Measurements from ENCODE around the gene TCF7L1. TPM values are rescaled to one million over a fixed set of nuclear protein-coding genes. Genes with fewer than 3 reads are reported as not detected.

TCF7L1 gene
- polyA plus RNA-seq, 6 donors from 2014 or later, result 0.35 TPM; not detected in 5

GRCh38 chr2:85248773-85249509 lies 115.7 kb downstream of the TCF7L1 start:
- ATAC-seq (ENCODE audit: low read depth in 2 of 2), result no peak
- H3K4me1 Mint-ChIP-seq, result no peaks in the 10 kb centered on the region
- H3K27ac Mint-ChIP-seq, result peak overlapping the region in 2 of 6 donors; percentile 65 to 69
- H3K36me3 Mint-ChIP-seq, result no peaks in the 10 kb centered on the region
- no peak overlapping the region for H3K4me3 Mint-ChIP-seq
- H3K27me3 Mint-ChIP-seq, result peaks cover 8 to 12% (median 9%) of the 10 kb centered on the region in 3 donors
- no peak for DNase-seq
- H3K9me3 Mint-ChIP-seq, result no peaks in the 10 kb centered on the region

- ATAC-seq (ENCODE audit: low read depth in 2 of 2) (no peak), DNase-seq (no peak)
- Mint-ChIP-seq H3K4me3 (no peak overlapping the region), H3K27me3 (peaks cover 0 to under 1% (median 0%) of the 10 kb centered on the region in 3 donors), H3K4me1 (no peaks in the 10 kb centered on the region), H3K27ac (no peak overlapping the region), H3K9me3 (no peaks in the 10 kb centered on the region), H3K36me3 (no peaks in the 10 kb centered on the region)
Measured at GRCh38 chr2:85250045-85250444, 116.9 kb downstream of the TCF7L1 start.

- Mint-ChIP-seq H3K36me3 (no peaks in the 10 kb centered on the region), H3K4me3 (no peak overlapping the region), H3K4me1 (peaks cover 0 to 2% (median 0%) of the 10 kb centered on the region in 3 donors)
Measured at GRCh38 chr2:85251070-85251616, 118.0 kb downstream of the TCF7L1 start.

GRCh38 chr2:85253890-85254289 lies 120.7 kb downstream of the TCF7L1 start:
- ATAC-seq (ENCODE audit: low read depth in 2 of 2) (no peak), DNase-seq (no peak)
- peaks cover 0 to 2% (median 0%) of the 10 kb centered on the region in 3 donors for H3K4me1 Mint-ChIP-seq
- no peaks in the 10 kb centered on the region for H3K9me3 Mint-ChIP-seq
- no peak overlapping the region for H3K27ac Mint-ChIP-seq
- H3K4me3 Mint-ChIP-seq, result no peak overlapping the region
- no peaks in the 10 kb centered on the region for H3K27me3 Mint-ChIP-seq
- no peaks in the 10 kb centered on the region for H3K36me3 Mint-ChIP-seq

More at GRCh38 chr2:85251070-85251616, 118.0 kb downstream of the TCF7L1 start:
- no peak for DNase-seq
- Mint-ChIP-seq H3K9me3 (no peaks in the 10 kb centered on the region), H3K27ac (no peak overlapping the region), H3K27me3 (no peaks in the 10 kb centered on the region)
- ATAC-seq (ENCODE audit: low read depth in 2 of 2), result no peak

GRCh38 chr2:85254540-85255300 lies 121.5 kb downstream of the TCF7L1 start:
- Mint-ChIP-seq H3K27me3 (no peaks in the 10 kb centered on the region), H3K9me3 (no peaks in the 10 kb centered on the region), H3K4me3 (no peak overlapping the region), H3K4me1 (peaks cover 0 to 2% (median 0%) of the 10 kb centered on the region in 3 donors), H3K36me3 (no peaks in the 10 kb centered on the region), H3K27ac (peak overlapping the region in 1 of 6 donors; percentile 2)
- ATAC-seq (ENCODE audit: low read depth in 2 of 2), result no peak
- no peak for DNase-seq

GRCh38 chr2:85255456-85255812 lies 122.2 kb downstream of the TCF7L1 start:
- Mint-ChIP-seq H3K36me3 (no peaks in the 10 kb centered on the region), H3K27ac (no peak overlapping the region), H3K4me1 (peaks cover 0 to 2% (median 0%) of the 10 kb centered on the region in 3 donors), H3K27me3 (peaks cover 0 to 6% (median 0%) of the 10 kb centered on the region in 3 donors), H3K9me3 (no peaks in the 10 kb centered on the region), H3K4me3 (no peak overlapping the region)
- no peak for ATAC-seq (ENCODE audit: low read depth in 2 of 2)
- no peak for DNase-seq

- no peak overlapping the region for H3K4me3 Mint-ChIP-seq
- no peak for ATAC-seq (ENCODE audit: low read depth in 2 of 2)
- H3K27me3 Mint-ChIP-seq, result peaks cover 0 to 6% (median 0%) of the 10 kb centered on the region in 3 donors
- H3K36me3 Mint-ChIP-seq, result no peaks in the 10 kb centered on the region
- peak overlapping the region in 1 of 6 donors; percentile 69 for H3K27ac Mint-ChIP-seq
- H3K4me1 Mint-ChIP-seq, result peaks cover 0 to 2% (median 0%) of the 10 kb centered on the region in 3 donors
- DNase-seq, result no peak
- no peaks in the 10 kb centered on the region for H3K9me3 Mint-ChIP-seq
Measured at GRCh38 chr2:85255813-85256594, 122.8 kb downstream of the TCF7L1 start.

GRCh38 chr2:85257359-85257969 lies 124.3 kb downstream of the TCF7L1 start:
- H3K9me3 Mint-ChIP-seq, result no peaks in the 10 kb centered on the region
- H3K4me1 Mint-ChIP-seq, result peaks cover 0 to 2% (median 0%) of the 10 kb centered on the region in 3 donors
- DNase-seq, result no peak
- no peak overlapping the region for H3K4me3 Mint-ChIP-seq
- H3K27ac Mint-ChIP-seq, result no peak overlapping the region
- no peak for ATAC-seq (ENCODE audit: low read depth in 2 of 2)
- H3K27me3 Mint-ChIP-seq, result peaks cover 0 to 12% (median 5%) of the 10 kb centered on the region in 3 donors
- H3K36me3 Mint-ChIP-seq, result no peaks in the 10 kb centered on the region

- no peak for DNase-seq
- H3K27ac Mint-ChIP-seq, result no peak overlapping the region
- no peak for ATAC-seq (ENCODE audit: low read depth in 2 of 2)
- peaks cover 0 to 2% (median 0%) of the 10 kb centered on the region in 3 donors for H3K4me1 Mint-ChIP-seq
- no peaks in the 10 kb centered on the region for H3K36me3 Mint-ChIP-seq
- no peaks in the 10 kb centered on the region for H3K9me3 Mint-ChIP-seq
- H3K27me3 Mint-ChIP-seq, result peaks cover 0 to 18% (median 11%) of the 10 kb centered on the region in 3 donors
- no peak overlapping the region for H3K4me3 Mint-ChIP-seq
Measured at GRCh38 chr2:85257970-85258605, 124.9 kb downstream of the TCF7L1 start.

GRCh38 chr2:85259101-85259590 lies 126.0 kb downstream of the TCF7L1 start:
- no peak for DNase-seq
- Mint-ChIP-seq H3K36me3 (no peaks in the 10 kb centered on the region), H3K4me3 (no peak overlapping the region), H3K27me3 (peaks cover 0 to 29% (median 22%) of the 10 kb centered on the region in 3 donors), H3K4me1 (peaks cover 0 to 2% (median 0%) of the 10 kb centered on the region in 3 donors), H3K9me3 (no peaks in the 10 kb centered on the region), H3K27ac (no peak overlapping the region)
- no peak for ATAC-seq (ENCODE audit: low read depth in 2 of 2)

- Mint-ChIP-seq H3K9me3 (no peaks in the 10 kb centered on the region), H3K27ac (peak overlapping the region in 1 of 6 donors; percentile 19), H3K4me3 (no peak overlapping the region), H3K27me3 (peaks cover 0 to 35% (median 27%) of the 10 kb centered on the region in 3 donors), H3K4me1 (peaks cover 0 to 2% (median 0%) of the 10 kb centered on the region in 3 donors), H3K36me3 (no peaks in the 10 kb centered on the region)
- ATAC-seq (ENCODE audit: low read depth in 2 of 2) (no peak), DNase-seq (no peak)
Measured at GRCh38 chr2:85259879-85260278, 126.7 kb downstream of the TCF7L1 start.

- DNase-seq (no peak), ATAC-seq (ENCODE audit: low read depth in 2 of 2) (no peak)
- Mint-ChIP-seq H3K27ac (peak overlapping the region in 1 of 6 donors; percentile 6), H3K36me3 (no peaks in the 10 kb centered on the region), H3K4me3 (no peak overlapping the region), H3K27me3 (peaks cover 5 to 40% (median 33%) of the 10 kb centered on the region in 3 donors), H3K9me3 (no peaks in the 10 kb centered on the region), H3K4me1 (no peaks in the 10 kb centered on the region)
Measured at GRCh38 chr2:85263591-85263990, 130.4 kb downstream of the TCF7L1 start.
